GM12878 (cell line): ENCODE data around the gene MGAT4B. TPM values are rescaled to one million over a fixed set of nuclear protein-coding genes. Genes with fewer than 3 reads are reported as not detected.

Source experiments
- CBFB ChIP-seq: IDR thresholded peaks from 2 replicates; pipeline ENCODE4 v1.6.1; 2016; ENCODE audit warnings: antibody characterized with exemption, low read depth
- CBX5 ChIP-seq: sonication (generic); IDR thresholded peaks from 2 replicates; pipeline ENCODE4 v1.6.1; 2016; ENCODE audit warnings: low read depth, moderate library complexity, mild to moderate bottlenecking, inconsistent platforms
- ETV6 ChIP-seq, 2 experiments: fragments of 450-650 bp in 1 of 2; IDR thresholded peaks in 1 of 2; conservative IDR thresholded peaks in 1 of 2; 2 replicates each; pipeline ENCODE4 v1.6.1; 2014; ENCODE audit warnings: antibody characterized with exemption in 1 of 2, borderline replicate concordance in 1 of 2, low read depth in 1 of 2, mild to moderate bottlenecking in 1 of 2, moderate library complexity in 1 of 2
- HDAC2 ChIP-seq: fragments of 200-600 bp; sonication (generic); IDR thresholded peaks from 2 replicates; pipeline ENCODE4 v1.6.1; 2017
- PAX5 ChIP-seq: IDR thresholded peaks from 2 replicates; pipeline ENCODE4 v1.6.1; 2011; ENCODE audit warnings: low read depth, low read length, borderline replicate concordance
- POLR2A ChIP-seq: IDR thresholded peaks from 2 replicates; pipeline ENCODE4 v1.6.1; 2011; ENCODE audit warnings: low read depth, mild to moderate bottlenecking, low read length
- POLR2AphosphoS2 ChIP-seq: IDR thresholded peaks from 2 replicates; pipeline ENCODE4 v1.6.1; 2011; ENCODE audit warnings: low read depth, mild to moderate bottlenecking, low read length, improper control_type of control experiment, moderate library complexity
- SIN3A ChIP-seq: IDR thresholded peaks from 2 replicates; pipeline ENCODE4 v1.6.1; 2012; ENCODE audit warnings: low read depth, low read length, improper control_type of control experiment
- USF1 ChIP-seq: IDR thresholded peaks from 2 replicates; pipeline ENCODE4 v1.6.1; 2011; ENCODE audit warnings: borderline replicate concordance, low read depth, mild to moderate bottlenecking, moderate library complexity, mixed read lengths, low read length; ENCODE audit not compliant: insufficient read depth; ENCODE audit errors: extremely low read length
- ZBTB33 ChIP-seq: fragments of 450-650 bp; IDR thresholded peaks from 2 replicates; pipeline ENCODE4 v1.6.1; 2017; ENCODE audit warnings: mild to moderate bottlenecking
- ZSCAN29 ChIP-seq: fragments of 450-650 bp; IDR thresholded peaks from 2 replicates; pipeline ENCODE4 v1.6.1; 2017; ENCODE audit warnings: mild to moderate bottlenecking, moderate library complexity
- polyA plus RNA-seq, 11 experiments: library from polyadenylated mRNA; depleted of rRNA in 4 of 11; unstranded in 6 of 11; stranded (reverse) in 5 of 11; fragments of >200 nt; fragmentation: Nextera tagmentation in 4 of 11; fragmentation: Illumina TruSeq in 1 of 11; extraction: Ambion mirVana in 4 of 11; extraction: Trizol in 1 of 11; gene quantifications; 1 replicate in 1 of 11; 2 replicates in 10 of 11; pipeline versions ENCODE4 v1.2.1 to v1.2.3, GENCODE V29; 2011 to 2016; ENCODE audit warnings: inconsistent platforms in 2 of 11, missing spikeins in 2 of 11, low read depth in 1 of 11
- total RNA-seq, 4 experiments: library from RNA; depleted of rRNA in 3 of 4; stranded (reverse); fragments of >200 nt in 3 of 4; fragmentation: Illumina TruSeq in 1 of 4; extraction: Trizol in 1 of 4; gene quantifications; 2 replicates each; pipeline versions ENCODE4 v1.2.1 to v1.2.3, GENCODE V29; 2013 to 2021
- TF ChIP-seq, protein P1 (sequence below): fragments of 450-650 bp; formaldehyde crosslinking; IDR thresholded peaks from 2 replicates; pipeline ENCODE4 v1.4.0; 2022; ENCODE audit warnings: mild to moderate bottlenecking, moderate library complexity
- TF ChIP-seq, protein P2 (sequence below): IDR thresholded peaks from 2 replicates; pipeline ENCODE4 v1.6.1; 2011; ENCODE audit warnings: low read depth, low read length, improper control_type of control experiment, borderline replicate concordance
- TF ChIP-seq, protein P3 (sequence below): fragments of 450-650 bp; conservative IDR thresholded peaks from 2 replicates; pipeline ENCODE4 v1.6.1; 2017; ENCODE audit warnings: mild to moderate bottlenecking, moderate library complexity
- TF ChIP-seq, protein P4 (sequence below): fragments of 450-650 bp; formaldehyde crosslinking; IDR thresholded peaks from 2 replicates; pipeline ENCODE4 v1.4.0; 2020; ENCODE audit warnings: mild to moderate bottlenecking, moderate library complexity

MGAT4B gene
- total and polyA plus RNA-seq, 10 of the 15 experiments (the other 5 are each of a cell fraction or from before 2014, with no cell fraction given): 0.60 to 82.5 (median 34.4) TPM; not detected in 1

- TF ChIP-seq, protein P1, sequence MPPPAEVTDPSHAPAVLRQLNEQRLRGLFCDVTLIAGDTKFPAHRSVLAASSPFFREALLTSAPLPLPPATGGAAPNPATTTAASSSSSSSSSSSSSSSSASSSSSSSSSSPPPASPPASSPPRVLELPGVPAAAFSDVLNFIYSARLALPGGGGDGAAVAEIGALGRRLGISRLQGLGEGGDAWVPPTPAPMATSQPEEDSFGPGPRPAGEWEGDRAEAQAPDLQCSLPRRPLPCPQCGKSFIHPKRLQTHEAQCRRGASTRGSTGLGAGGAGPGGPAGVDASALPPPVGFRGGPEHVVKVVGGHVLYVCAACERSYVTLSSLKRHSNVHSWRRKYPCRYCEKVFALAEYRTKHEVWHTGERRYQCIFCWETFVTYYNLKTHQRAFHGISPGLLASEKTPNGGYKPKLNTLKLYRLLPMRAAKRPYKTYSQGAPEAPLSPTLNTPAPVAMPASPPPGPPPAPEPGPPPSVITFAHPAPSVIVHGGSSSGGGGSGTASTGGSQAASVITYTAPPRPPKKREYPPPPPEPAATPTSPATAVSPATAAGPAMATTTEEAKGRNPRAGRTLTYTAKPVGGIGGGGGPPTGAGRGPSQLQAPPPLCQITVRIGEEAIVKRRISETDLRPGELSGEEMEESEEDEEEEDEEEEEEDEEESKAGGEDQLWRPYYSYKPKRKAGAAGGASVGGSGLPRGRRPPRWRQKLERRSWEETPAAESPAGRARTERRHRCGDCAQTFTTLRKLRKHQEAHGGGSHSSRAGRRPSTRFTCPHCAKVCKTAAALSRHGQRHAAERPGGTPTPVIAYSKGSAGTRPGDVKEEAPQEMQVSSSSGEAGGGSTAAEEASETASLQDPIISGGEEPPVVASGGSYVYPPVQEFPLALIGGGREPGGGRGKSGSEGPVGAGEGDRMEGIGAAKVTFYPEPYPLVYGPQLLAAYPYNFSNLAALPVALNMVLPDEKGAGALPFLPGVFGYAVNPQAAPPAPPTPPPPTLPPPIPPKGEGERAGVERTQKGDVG: peak; percentile 71
- TF ChIP-seq CBX5 (no peak), HDAC2 (no peak), ETV6 (conservative IDR thresholded peaks at IDR 0.05 in 1 of 2, IDR thresholded peaks at IDR 0.05 in 1 of 2; ENCODE audit: borderline replicate concordance in 1 of 2, low read depth in 1 of 2) (no peak), POLR2A (peak; percentile 2; the same call in 1 of the 2 replicates), SIN3A (peak; percentile 28), PAX5 (peak; percentile 88), ZBTB33 (no peak), USF1 (peak; percentile 76), POLR2AphosphoS2 (no peak), CBFB (no peak), ZSCAN29 (no peak)
- TF ChIP-seq, protein P2, sequence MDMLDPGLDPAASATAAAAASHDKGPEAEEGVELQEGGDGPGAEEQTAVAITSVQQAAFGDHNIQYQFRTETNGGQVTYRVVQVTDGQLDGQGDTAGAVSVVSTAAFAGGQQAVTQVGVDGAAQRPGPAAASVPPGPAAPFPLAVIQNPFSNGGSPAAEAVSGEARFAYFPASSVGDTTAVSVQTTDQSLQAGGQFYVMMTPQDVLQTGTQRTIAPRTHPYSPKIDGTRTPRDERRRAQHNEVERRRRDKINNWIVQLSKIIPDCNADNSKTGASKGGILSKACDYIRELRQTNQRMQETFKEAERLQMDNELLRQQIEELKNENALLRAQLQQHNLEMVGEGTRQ: peak; percentile 20
- TF ChIP-seq, protein P3, sequence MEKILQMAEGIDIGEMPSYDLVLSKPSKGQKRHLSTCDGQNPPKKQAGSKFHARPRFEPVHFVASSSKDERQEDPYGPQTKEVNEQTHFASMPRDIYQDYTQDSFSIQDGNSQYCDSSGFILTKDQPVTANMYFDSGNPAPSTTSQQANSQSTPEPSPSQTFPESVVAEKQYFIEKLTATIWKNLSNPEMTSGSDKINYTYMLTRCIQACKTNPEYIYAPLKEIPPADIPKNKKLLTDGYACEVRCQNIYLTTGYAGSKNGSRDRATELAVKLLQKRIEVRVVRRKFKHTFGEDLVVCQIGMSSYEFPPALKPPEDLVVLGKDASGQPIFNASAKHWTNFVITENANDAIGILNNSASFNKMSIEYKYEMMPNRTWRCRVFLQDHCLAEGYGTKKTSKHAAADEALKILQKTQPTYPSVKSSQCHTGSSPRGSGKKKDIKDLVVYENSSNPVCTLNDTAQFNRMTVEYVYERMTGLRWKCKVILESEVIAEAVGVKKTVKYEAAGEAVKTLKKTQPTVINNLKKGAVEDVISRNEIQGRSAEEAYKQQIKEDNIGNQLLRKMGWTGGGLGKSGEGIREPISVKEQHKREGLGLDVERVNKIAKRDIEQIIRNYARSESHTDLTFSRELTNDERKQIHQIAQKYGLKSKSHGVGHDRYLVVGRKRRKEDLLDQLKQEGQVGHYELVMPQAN: no peak; the same call in 1 of the 2 replicates
- TF ChIP-seq, protein P4, sequence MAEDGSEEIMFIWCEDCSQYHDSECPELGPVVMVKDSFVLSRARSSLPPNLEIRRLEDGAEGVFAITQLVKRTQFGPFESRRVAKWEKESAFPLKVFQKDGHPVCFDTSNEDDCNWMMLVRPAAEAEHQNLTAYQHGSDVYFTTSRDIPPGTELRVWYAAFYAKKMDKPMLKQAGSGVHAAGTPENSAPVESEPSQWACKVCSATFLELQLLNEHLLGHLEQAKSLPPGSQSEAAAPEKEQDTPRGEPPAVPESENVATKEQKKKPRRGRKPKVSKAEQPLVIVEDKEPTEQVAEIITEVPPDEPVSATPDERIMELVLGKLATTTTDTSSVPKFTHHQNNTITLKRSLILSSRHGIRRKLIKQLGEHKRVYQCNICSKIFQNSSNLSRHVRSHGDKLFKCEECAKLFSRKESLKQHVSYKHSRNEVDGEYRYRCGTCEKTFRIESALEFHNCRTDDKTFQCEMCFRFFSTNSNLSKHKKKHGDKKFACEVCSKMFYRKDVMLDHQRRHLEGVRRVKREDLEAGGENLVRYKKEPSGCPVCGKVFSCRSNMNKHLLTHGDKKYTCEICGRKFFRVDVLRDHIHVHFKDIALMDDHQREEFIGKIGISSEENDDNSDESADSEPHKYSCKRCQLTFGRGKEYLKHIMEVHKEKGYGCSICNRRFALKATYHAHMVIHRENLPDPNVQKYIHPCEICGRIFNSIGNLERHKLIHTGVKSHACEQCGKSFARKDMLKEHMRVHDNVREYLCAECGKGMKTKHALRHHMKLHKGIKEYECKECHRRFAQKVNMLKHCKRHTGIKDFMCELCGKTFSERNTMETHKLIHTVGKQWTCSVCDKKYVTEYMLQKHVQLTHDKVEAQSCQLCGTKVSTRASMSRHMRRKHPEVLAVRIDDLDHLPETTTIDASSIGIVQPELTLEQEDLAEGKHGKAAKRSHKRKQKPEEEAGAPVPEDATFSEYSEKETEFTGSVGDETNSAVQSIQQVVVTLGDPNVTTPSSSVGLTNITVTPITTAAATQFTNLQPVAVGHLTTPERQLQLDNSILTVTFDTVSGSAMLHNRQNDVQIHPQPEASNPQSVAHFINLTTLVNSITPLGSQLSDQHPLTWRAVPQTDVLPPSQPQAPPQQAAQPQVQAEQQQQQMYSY (CRISPR knock-in tag): peak; percentile 72; the same call in 1 of the 2 replicates
Observed at GRCh38 chr5:179819296-179820126, 12.8 kb upstream of the MGAT4B start (continued).
